ENCODE data around the gene LHFPL6.

Gene LHFPL6

DNA sequence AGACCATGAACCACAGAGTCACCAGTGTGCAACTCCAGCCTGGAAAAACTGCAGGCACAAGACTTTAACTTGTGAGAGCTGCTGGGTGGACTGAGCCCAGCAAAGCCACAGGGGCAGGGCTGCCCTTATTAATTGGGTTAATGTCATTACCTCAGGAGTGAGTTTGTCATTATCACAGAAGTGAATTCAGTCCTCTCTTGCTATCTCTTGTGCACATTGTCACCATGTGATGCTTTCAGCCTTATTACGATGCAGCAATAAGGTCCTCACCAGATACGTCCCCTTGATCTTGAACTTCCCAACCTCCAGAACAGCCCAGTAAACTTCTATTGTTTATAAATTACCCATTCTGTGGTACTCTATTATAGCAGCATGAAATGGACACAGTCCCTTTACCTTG is 158.1 kb downstream of the LHFPL6 start:
- DNase-seq (ENCODE audit: low read depth), result no peak
- TF ChIP-seq, protein P1, sequence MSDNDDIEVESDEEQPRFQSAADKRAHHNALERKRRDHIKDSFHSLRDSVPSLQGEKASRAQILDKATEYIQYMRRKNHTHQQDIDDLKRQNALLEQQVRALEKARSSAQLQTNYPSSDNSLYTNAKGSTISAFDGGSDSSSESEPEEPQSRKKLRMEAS (IDR thresholded peaks at IDR 0.05; ENCODE audit: low read depth, low read length), result no peak
- TF ChIP-seq POLR2A (IDR thresholded peaks at IDR 0.05; ENCODE audit: extremely low read depth, insufficient read length), result no peak
- TF ChIP-seq, protein P2, sequence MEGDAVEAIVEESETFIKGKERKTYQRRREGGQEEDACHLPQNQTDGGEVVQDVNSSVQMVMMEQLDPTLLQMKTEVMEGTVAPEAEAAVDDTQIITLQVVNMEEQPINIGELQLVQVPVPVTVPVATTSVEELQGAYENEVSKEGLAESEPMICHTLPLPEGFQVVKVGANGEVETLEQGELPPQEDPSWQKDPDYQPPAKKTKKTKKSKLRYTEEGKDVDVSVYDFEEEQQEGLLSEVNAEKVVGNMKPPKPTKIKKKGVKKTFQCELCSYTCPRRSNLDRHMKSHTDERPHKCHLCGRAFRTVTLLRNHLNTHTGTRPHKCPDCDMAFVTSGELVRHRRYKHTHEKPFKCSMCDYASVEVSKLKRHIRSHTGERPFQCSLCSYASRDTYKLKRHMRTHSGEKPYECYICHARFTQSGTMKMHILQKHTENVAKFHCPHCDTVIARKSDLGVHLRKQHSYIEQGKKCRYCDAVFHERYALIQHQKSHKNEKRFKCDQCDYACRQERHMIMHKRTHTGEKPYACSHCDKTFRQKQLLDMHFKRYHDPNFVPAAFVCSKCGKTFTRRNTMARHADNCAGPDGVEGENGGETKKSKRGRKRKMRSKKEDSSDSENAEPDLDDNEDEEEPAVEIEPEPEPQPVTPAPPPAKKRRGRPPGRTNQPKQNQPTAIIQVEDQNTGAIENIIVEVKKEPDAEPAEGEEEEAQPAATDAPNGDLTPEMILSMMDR (IDR thresholded peaks at IDR 0.05; ENCODE audit: low read depth, low read length), result no peak
- no peak for TF ChIP-seq MYC (IDR thresholded peaks at IDR 0.05; ENCODE audit: low read depth, low read length)
- H3K4me3 ChIP-seq (ENCODE audit: low read depth, low read length), result no peak overlapping the region

DNA sequence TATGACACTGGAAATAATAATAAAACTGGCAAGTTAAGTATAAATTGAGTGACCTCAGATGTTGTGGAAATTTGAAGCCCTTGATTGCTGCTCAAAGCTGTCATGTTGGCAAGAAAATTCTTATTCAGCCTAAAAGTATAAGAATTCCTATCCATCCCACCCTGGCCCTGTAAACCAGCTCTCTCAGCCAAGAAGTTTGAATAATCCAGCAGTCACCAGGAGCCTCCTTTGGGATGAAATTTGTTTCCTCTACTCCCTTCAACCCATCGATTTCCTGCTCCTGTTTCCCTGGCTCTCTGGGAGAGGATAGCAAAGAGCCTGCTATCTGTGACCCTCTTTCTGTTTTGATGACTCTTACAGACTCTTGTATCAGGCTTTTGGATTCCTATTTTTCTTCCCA is 169.3 kb downstream of the LHFPL6 start:
- DNase-seq (ENCODE audit: low read depth), result no peak
- H3K4me3 ChIP-seq (ENCODE audit: low read depth, low read length), result no peak overlapping the region
- TF ChIP-seq POLR2A (IDR thresholded peaks at IDR 0.05; ENCODE audit: extremely low read depth, insufficient read length) (no peak), MYC (IDR thresholded peaks at IDR 0.05; ENCODE audit: low read depth, low read length) (no peak)
- TF ChIP-seq, protein P1 (IDR thresholded peaks at IDR 0.05; ENCODE audit: low read depth, low read length), result no peak
- TF ChIP-seq, protein P2 (IDR thresholded peaks at IDR 0.05; ENCODE audit: low read depth, low read length), result no peak

DNA sequence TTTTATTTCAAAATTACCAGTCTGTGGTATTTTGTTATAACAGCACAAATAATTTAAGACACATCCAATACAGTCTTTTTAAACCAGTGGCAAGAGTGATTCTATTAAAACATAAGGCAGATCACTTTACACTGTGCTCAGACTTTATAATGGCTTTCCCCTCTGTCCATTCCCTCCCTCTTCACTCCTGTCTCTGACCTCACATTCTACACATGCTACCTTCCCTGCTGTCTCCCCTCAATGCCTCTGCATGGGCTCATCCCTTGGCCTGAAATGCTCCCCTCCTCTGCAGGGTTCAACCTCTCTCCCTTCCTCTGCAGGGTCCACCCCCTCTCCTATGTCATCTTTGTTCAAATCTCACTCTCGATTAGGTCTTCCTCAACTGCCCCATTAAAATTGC is 170.8 kb downstream of the LHFPL6 start:
- H3K4me3 ChIP-seq (ENCODE audit: low read depth, low read length), result no peak overlapping the region
- DNase-seq (ENCODE audit: low read depth), result no peak
- TF ChIP-seq, protein P2 (IDR thresholded peaks at IDR 0.05; ENCODE audit: low read depth, low read length), result no peak
- no peak for TF ChIP-seq MYC (IDR thresholded peaks at IDR 0.05; ENCODE audit: low read depth, low read length)
- TF ChIP-seq POLR2A (IDR thresholded peaks at IDR 0.05; ENCODE audit: extremely low read depth, insufficient read length), result no peak
- TF ChIP-seq, protein P1 (IDR thresholded peaks at IDR 0.05; ENCODE audit: low read depth, low read length), result no peak

DNA sequence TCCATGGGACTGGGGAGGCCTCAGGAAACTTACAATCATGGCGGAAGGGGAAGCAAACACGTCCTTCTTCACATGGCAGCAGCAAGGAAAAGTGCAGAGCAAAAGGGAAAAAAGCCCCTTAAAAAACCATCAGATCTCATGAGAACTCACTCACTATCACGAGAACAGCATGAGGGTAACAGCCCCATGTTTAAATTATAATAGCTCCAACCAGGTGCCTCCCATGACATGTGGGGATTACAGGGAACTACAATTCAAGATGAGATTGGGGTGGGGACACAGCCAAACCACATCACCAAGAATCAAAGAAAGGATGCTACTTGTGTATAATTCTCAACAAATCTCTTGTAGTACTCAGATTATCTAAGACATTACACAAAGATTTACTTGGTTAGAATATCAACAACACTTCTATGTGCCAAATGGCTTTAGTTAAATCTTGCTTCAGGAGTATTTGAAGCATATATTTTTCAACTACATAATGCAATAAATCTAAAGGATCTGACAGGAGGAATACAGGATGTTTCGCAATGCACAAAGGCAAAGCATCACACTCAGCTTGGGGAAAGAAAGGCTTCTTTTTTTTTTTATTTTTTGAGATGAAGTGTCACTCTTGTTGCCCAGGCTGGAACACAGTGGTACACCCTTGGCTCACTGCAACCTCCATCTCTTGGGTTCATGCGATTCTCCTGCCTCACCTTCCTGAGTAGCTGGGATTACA is 180.0 kb downstream of the LHFPL6 start:
- no peak overlapping the region for H3K4me3 ChIP-seq (ENCODE audit: low read depth, low read length)
- no peak for TF ChIP-seq POLR2A (IDR thresholded peaks at IDR 0.05; ENCODE audit: extremely low read depth, insufficient read length)
- TF ChIP-seq, protein P1 (IDR thresholded peaks at IDR 0.05; ENCODE audit: low read depth, low read length), result no peak
- TF ChIP-seq, protein P2 (IDR thresholded peaks at IDR 0.05; ENCODE audit: low read depth, low read length), result no peak
- TF ChIP-seq MYC (IDR thresholded peaks at IDR 0.05; ENCODE audit: low read depth, low read length), result no peak
- peak; percentile 43 for DNase-seq (ENCODE audit: low read depth)

DNA sequence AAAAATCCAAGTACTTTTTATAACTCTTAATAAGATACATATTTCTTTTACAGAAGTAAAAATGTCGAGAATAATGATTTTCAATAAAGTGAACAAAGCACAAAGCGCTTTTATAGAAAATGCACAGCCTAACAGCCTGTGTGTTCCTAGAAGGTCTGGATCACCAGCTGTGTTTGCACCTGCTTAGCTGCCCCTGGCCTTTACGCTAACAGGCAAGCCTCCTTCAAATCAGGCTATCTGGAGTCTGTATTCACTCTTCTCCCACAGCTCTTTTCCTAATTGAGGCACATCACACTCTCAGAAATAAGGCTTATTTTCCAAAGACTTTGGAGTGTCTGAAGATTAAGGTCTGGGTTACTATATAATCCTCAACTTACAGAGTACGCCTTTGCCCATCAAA is 183.1 kb downstream of the LHFPL6 start:
- H3K4me3 ChIP-seq (ENCODE audit: low read depth, low read length), result no peak overlapping the region
- DNase-seq (ENCODE audit: low read depth), result no peak
- TF ChIP-seq, protein P2 (IDR thresholded peaks at IDR 0.05; ENCODE audit: low read depth, low read length), result no peak
- TF ChIP-seq POLR2A (IDR thresholded peaks at IDR 0.05; ENCODE audit: extremely low read depth, insufficient read length) (no peak), MYC (IDR thresholded peaks at IDR 0.05; ENCODE audit: low read depth, low read length) (no peak)
- TF ChIP-seq, protein P1 (IDR thresholded peaks at IDR 0.05; ENCODE audit: low read depth, low read length), result no peak
